Progenitor cell of endocrine pancreas (in vitro differentiated cells): ENCODE data around the gene FHAD1. TPM values are rescaled to one million over a fixed set of nuclear protein-coding genes. Genes with fewer than 3 reads are reported as not detected.
"Not testable (repeated sequence)": the region's sequence is repeated elsewhere in the genome, so short reads cannot be mapped to it uniquely, and the experiment has no call there.

Experiments
- DNase-seq: peaks from one replicate; pipeline ENCODE4 v3.0.0; 2021; ENCODE audit warnings: low spot score; ENCODE audit not compliant: unreplicated experiment
- H3K27ac Mint-ChIP-seq: 2 replicates; pipeline ENCODE4 v1.8.0; 2021; ENCODE audit warnings: mild to moderate bottlenecking, moderate library complexity, mixed read lengths
- H3K27me3 Mint-ChIP-seq: 2 replicates; pipeline ENCODE4 v1.8.0; 2021; ENCODE audit warnings: mixed read lengths
- H3K36me3 Mint-ChIP-seq: 2 replicates; pipeline ENCODE4 v1.8.0; 2022; ENCODE audit warnings: mixed read lengths; ENCODE audit not compliant: insufficient read depth
- H3K4me1 Mint-ChIP-seq: 2 replicates; pipeline ENCODE4 v1.8.0; 2021; ENCODE audit warnings: low read depth, mixed read lengths
- H3K4me3 Mint-ChIP-seq: 2 replicates; pipeline ENCODE4 v1.8.0; 2021; ENCODE audit warnings: low read depth, mild to moderate bottlenecking, moderate library complexity, mixed read lengths
- H3K9me3 Mint-ChIP-seq: 2 replicates; pipeline ENCODE4 v1.8.0; 2021; ENCODE audit warnings: low read depth, mixed read lengths
- total RNA-seq: library from RNA; stranded (reverse); gene quantifications from 2 replicates; pipeline ENCODE4 v1.2.1, GENCODE V29; 2021
- TF ChIP-seq, protein P1 (sequence below): fragments of 200-600 bp; sonication (generic); IDR thresholded peaks from one replicate; pipeline ENCODE4 v1.5.0; 2021; ENCODE audit warnings: antibody characterized with exemption, mild to moderate bottlenecking; ENCODE audit not compliant: unreplicated experiment

FHAD1 gene
- total RNA-seq, 1 donor from 2014 or later: 5.0 TPM

DNA sequence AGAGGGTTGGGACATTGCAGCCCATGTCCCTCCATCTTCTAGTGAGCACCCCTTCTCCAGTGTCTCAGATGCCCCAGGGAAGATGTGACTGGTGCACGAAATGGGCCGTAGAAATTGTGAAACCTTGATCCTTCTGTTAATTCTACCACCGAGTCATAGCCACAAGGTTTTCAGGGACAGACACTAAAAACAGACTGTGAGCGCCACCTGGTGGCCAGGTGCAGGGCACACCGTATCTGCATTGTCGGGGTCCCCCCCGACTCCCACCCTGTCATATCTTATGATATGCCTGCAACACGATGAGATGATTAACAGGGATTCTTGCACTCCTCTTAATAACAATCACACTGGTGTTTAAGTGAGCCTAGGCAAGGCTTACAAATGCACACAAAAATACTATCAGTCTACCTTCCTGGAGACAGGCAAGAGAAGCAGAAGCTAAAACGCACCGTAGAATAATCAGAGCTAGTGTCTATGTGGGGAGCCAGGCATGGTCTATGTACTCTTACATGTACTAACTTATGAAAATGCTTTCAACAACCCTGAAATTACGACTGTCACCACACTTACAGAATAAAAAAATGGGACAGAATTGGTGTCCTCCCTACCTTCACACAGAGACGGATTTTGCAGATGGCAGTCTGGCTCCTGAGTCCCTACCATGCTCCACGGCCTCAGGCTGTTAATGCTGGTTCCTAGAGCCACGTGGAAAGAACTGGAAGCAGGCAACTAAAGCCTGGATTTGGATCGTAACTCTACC lies 57.9 kb downstream of the FHAD1 start:
- TF ChIP-seq, protein P1, sequence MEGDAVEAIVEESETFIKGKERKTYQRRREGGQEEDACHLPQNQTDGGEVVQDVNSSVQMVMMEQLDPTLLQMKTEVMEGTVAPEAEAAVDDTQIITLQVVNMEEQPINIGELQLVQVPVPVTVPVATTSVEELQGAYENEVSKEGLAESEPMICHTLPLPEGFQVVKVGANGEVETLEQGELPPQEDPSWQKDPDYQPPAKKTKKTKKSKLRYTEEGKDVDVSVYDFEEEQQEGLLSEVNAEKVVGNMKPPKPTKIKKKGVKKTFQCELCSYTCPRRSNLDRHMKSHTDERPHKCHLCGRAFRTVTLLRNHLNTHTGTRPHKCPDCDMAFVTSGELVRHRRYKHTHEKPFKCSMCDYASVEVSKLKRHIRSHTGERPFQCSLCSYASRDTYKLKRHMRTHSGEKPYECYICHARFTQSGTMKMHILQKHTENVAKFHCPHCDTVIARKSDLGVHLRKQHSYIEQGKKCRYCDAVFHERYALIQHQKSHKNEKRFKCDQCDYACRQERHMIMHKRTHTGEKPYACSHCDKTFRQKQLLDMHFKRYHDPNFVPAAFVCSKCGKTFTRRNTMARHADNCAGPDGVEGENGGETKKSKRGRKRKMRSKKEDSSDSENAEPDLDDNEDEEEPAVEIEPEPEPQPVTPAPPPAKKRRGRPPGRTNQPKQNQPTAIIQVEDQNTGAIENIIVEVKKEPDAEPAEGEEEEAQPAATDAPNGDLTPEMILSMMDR: peak; percentile 96
- no peak overlapping the region for H3K27ac Mint-ChIP-seq
- peaks cover 6% of the 10 kb centered on the region for H3K36me3 Mint-ChIP-seq
- H3K4me1 Mint-ChIP-seq: peaks cover 15% of the 10 kb centered on the region
- peaks cover 6% of the 10 kb centered on the region for H3K27me3 Mint-ChIP-seq
- DNase-seq: peak; percentile 68
- H3K9me3 Mint-ChIP-seq: peaks cover 5% of the 10 kb centered on the region
- no peak overlapping the region for H3K4me3 Mint-ChIP-seq

DNA sequence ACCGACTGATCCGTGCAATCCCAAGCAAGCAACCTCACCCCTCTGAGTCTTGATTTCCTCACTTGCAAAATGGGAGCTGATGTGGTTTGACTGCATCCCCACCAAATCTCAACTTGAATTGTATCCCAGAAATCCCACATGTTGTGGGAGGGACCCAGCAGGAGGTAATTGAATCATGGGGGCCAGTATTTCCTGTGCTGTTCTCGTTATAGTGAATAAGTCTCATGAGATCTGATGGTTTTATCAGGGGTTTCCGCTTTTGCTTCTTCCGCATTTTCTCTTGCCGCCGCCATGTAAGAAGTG lies 58.4 kb downstream of the FHAD1 start:
- Mint-ChIP-seq H3K4me3 (no peak overlapping the region), H3K27me3 (peaks cover 6% of the 10 kb centered on the region), H3K27ac (no peak overlapping the region), H3K36me3 (peaks cover 6% of the 10 kb centered on the region), H3K9me3 (peaks cover 5% of the 10 kb centered on the region), H3K4me1 (peaks cover 15% of the 10 kb centered on the region)
- no peak for DNase-seq
- TF ChIP-seq, protein P1: no peak

DNA sequence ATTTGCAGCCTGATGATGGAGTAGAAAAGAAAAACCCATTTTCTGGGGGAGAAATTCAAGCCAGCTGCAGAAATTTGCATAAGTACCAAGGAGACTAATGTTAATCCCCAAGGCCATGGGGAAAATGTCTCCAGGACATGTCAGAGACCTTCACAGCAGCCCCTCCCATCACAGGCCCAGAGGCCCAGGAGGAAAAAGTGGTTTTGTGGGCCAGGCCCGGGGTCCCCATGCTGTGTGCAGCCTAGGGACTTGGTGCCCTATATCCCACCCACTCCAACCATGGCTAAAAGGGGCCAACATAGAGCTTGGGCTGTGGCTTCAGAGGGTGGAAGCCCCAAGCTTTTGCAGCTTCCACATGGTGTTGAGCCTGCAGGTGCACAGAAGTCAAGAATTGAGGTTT lies 59.3 kb downstream of the FHAD1 start:
- not testable (repeated sequence) for H3K4me3 Mint-ChIP-seq, H3K36me3 Mint-ChIP-seq, H3K27me3 Mint-ChIP-seq, H3K9me3 Mint-ChIP-seq, DNase-seq, H3K27ac Mint-ChIP-seq
- H3K4me1 Mint-ChIP-seq: peaks cover 15% of the 10 kb centered on the region

DNA sequence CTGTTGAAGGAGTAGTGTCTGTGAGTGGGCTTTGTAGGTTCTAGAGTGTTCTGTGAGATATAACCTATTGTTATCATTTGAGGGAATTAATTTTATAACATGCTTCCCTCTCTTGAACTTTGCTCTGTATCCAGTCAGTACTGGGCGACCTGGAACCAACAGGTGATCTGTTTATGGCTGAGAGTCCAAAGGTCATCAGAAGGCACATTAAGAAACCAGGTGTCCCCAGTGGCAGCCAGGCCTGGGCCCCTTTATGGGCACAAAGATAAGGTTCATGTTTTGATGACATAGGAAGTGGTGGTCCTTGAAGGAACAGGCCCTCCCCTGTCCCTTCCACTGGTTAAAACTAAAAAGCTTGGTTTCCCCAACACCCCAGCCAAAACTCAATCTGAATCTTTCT lies 61.1 kb downstream of the FHAD1 start:
- Mint-ChIP-seq H3K4me1 (peaks cover 15% of the 10 kb centered on the region), H3K27me3 (peaks cover 2% of the 10 kb centered on the region), H3K27ac (peak overlapping the region; percentile 73), H3K9me3 (peaks cover 5% of the 10 kb centered on the region), H3K4me3 (no peak overlapping the region), H3K36me3 (peaks cover 6% of the 10 kb centered on the region)
- no peak for DNase-seq
- TF ChIP-seq, protein P1: no peak

DNA sequence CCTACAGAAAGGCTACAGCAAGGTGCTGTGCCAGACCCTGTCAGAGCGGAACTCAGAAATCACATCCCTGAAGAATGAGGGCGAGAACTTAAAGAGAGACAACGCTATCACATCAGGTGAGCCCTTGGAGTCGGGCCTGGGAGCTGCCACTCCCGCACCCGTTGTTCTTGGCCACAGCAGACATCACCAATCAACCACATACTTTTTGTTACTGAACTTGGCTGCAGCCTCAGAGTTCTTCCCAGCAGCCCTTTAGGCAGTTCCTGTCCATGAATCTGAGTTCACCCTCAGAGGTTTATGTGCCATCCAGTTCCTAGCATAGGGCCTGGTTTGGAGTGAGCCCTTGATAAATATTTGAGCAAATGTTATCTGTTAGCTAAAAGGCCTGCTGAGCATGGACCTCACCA lies 61.6 kb downstream of the FHAD1 start:
- Mint-ChIP-seq H3K36me3 (peaks cover 6% of the 10 kb centered on the region), H3K27me3 (peaks cover 2% of the 10 kb centered on the region), H3K9me3 (peaks cover 5% of the 10 kb centered on the region), H3K4me1 (peaks cover 15% of the 10 kb centered on the region), H3K27ac (peak overlapping the region; percentile 73), H3K4me3 (no peak overlapping the region)
- no peak for DNase-seq
- TF ChIP-seq, protein P1: no peak

DNA sequence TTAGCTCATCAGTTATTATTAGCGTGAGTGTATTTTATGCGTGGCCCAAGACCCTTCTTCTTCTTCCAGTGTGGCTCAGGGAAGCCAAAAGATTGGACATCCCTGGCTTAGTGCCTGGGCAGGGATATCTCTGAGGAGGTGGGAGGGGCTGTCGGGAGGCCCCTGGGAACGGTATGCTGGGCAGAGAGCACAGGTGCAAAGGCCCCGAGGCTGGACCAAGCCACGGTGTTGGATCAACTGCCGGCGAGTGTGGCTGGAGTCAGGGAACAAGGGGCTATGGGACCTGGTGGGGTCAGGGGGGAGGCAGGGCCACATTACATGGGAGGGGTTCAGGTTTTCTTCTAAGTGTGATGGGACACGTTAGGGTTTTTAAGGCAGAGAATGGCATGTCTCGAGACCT lies 62.7 kb downstream of the FHAD1 start:
- TF ChIP-seq, protein P1: no peak
- peaks cover 5% of the 10 kb centered on the region for H3K9me3 Mint-ChIP-seq
- no peak for DNase-seq
- peaks cover 7% of the 10 kb centered on the region for H3K4me1 Mint-ChIP-seq
- no peak overlapping the region for H3K4me3 Mint-ChIP-seq
- H3K27ac Mint-ChIP-seq: no peak overlapping the region
- peaks cover 6% of the 10 kb centered on the region for H3K36me3 Mint-ChIP-seq
- H3K27me3 Mint-ChIP-seq: peaks cover 2% of the 10 kb centered on the region
